Activated CD8-positive, alpha-beta T cell treated with anti-CD3 and anti-CD28 coated beads for 36 hours (primary cell): ENCODE results near the gene CHAC1. TPM values are rescaled to one million over a fixed set of nuclear protein-coding genes. Genes with fewer than 3 reads are reported as not detected.

Experiments
- ATAC-seq: fragments of 200-7000 bp; cut with Tn5 transposase; one replicate; pipeline ENCODE4 v1.10.0; 2021; ENCODE audit warnings: mild to moderate bottlenecking, moderate library complexity
- CTCF ChIA-PET: fragments of 350-600 bp; sonication (Branson Sonifier 250); formaldehyde crosslinking; loops from one replicate; lab custom pipeline; 2021; ENCODE audit warnings: antibody characterized with exemption; lab: Charles Lee
- POLR2A ChIA-PET: fragments of 350-600 bp; sonication (Branson Sonifier 250); formaldehyde crosslinking; loops from one replicate; lab custom pipeline; 2021; ENCODE audit warnings: antibody characterized with exemption; lab: Charles Lee
- DNase-seq: peaks from one replicate; pipeline ENCODE4 v3.0.0-alpha.2; 2020
- H3K27ac Mint-ChIP-seq: one replicate; pipeline ENCODE4 v1.8.0; 2021; ENCODE audit warnings: mild to moderate bottlenecking, mixed read lengths
- H3K27me3 Mint-ChIP-seq: one replicate; pipeline ENCODE4 v1.8.0; 2021; ENCODE audit warnings: mixed read lengths
- H3K36me3 Mint-ChIP-seq: one replicate; pipeline ENCODE4 v1.8.0; 2021; ENCODE audit warnings: low read depth, mixed read lengths
- H3K4me1 Mint-ChIP-seq: one replicate; pipeline ENCODE4 v1.8.0; 2021; ENCODE audit warnings: low read depth, mixed read lengths
- H3K4me3 Mint-ChIP-seq: one replicate; pipeline ENCODE4 v1.8.0; 2021; ENCODE audit warnings: mild to moderate bottlenecking, moderate library complexity, mixed read lengths
- H3K9me3 Mint-ChIP-seq: one replicate; pipeline ENCODE4 v1.8.0; 2021; ENCODE audit warnings: mixed read lengths
- intact Hi-C: fragments of 100-400 bp; cut with micrococcal nuclease; formaldehyde crosslinking; loops from one replicate; pipeline ENCODE4 v1.10.0; 2022
- total RNA-seq, 2 experiments: library from RNA; stranded (reverse); gene quantifications; one replicate each; pipeline ENCODE4 v1.2.3, GENCODE V29; 2021
- TF ChIP-seq, protein P1 (sequence below): fragments of 200-600 bp; IDR thresholded peaks from one replicate; pipeline ENCODE4 v1.8.0; 2022; ENCODE audit warnings: antibody characterized with exemption, mild to moderate bottlenecking

Gene CHAC1
- total RNA-seq, 2 experiments from 2014 or later = 21.9 to 22.6 TPM

DNA sequence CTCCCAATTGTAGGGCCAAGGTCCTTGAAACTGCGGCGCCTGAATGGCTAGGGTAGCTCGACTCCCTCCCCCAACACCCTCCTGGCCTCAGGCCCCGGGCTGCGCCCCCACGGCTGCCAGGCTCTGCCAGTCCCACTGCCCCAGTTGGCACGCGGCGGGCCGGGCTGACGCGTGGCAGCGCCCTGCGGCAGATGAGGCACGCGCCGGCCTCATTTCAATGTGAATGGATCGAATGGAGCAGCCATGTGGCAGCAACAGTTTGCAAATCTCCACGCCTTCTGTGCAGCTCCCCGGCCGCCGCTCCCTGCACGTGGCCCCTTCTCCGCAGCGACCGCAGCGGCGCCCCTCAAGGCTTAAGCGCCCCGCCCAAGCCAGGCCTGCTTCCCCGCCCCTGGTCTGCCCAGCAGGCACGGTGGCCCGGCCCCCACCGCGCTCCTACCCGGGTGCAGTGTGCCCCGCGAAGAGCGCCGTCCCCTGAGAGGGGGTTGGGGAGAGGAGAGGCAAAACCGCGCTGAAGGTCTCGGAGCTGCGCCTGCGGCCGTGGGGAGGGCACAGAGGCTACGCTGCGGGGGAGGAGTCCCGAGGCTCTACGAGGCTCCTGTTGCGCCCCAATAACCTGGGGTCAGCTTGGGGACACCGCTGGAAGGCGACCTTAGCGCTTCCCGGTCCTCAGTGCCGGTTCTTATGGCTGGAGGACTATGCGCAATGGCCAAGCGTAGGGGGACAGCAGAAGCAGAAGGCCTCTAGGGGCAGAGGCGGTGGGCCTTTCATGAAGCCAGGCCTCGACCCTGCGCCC lies 27.2 kb upstream of the CHAC1 start:
- TF ChIP-seq, protein P1, sequence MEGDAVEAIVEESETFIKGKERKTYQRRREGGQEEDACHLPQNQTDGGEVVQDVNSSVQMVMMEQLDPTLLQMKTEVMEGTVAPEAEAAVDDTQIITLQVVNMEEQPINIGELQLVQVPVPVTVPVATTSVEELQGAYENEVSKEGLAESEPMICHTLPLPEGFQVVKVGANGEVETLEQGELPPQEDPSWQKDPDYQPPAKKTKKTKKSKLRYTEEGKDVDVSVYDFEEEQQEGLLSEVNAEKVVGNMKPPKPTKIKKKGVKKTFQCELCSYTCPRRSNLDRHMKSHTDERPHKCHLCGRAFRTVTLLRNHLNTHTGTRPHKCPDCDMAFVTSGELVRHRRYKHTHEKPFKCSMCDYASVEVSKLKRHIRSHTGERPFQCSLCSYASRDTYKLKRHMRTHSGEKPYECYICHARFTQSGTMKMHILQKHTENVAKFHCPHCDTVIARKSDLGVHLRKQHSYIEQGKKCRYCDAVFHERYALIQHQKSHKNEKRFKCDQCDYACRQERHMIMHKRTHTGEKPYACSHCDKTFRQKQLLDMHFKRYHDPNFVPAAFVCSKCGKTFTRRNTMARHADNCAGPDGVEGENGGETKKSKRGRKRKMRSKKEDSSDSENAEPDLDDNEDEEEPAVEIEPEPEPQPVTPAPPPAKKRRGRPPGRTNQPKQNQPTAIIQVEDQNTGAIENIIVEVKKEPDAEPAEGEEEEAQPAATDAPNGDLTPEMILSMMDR = no peak
- CTCF ChIA-PET = interaction anchor here (1.3 to 10.1 kb wide), 4 partner anchors 15 to 27 kb away, joined by 3 to 133 read pairs (median 56); partner anchors contain the start of gene CHAC1
- no peaks in the 10 kb centered on the region for H3K9me3 Mint-ChIP-seq
- peaks cover 42% of the 10 kb centered on the region for H3K4me1 Mint-ChIP-seq
- H3K4me3 Mint-ChIP-seq = peak overlapping the region; percentile 24
- peak; percentile 14 for ATAC-seq
- intact Hi-C loops = no loop called here
- peak; percentile 29 for DNase-seq
- H3K36me3 Mint-ChIP-seq = no peaks in the 10 kb centered on the region
- H3K27ac Mint-ChIP-seq = no peak overlapping the region
- peaks cover 52% of the 10 kb centered on the region for H3K27me3 Mint-ChIP-seq
- POLR2A ChIA-PET = interaction anchor here (0.7 to 6.6 kb wide), 5 partner anchors 15 to 67 kb away, joined by 3 to 43 read pairs (median 4); no protein-coding TSS in a partner anchor

DNA sequence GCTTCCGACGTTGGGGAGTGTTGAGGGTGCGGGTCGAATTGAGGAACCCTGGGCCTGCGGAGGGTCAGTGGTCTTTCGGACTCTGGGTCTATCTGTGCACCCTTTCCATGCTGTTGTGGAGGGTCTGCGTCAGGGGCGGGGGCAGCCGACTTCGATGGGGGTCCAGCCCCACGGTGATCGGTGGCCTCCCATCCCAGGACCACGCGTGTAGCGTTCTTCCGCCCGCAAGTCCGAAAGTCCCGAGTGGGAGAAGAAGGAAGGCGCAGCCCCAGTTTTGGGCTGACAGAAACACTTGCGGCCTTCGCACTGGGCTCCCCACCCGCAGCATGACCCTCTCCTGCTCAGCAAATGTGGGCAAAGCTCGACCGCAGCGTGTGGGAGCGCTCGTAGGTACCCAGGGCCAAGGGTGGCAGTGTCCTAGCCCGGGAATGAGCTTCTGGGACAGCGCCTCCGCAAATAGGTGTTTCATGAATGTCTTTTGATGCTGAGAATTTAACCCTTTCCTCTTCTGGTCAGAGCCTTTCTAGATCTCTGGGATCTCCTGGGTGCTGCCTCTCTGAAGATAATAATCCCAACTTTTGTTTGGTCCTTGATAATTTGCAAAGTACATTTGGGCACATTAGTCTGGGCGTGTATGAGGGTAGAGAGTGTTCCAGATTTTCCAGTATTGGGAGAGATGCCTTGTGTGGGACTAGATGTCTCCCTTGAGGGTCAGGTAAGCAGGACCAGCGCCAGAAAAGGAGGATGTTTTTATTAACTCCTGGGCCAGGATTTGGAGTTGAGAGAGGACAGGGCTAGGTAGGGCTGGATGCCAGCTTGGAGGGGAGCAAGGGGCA lies 26.4 kb upstream of the CHAC1 start:
- ATAC-seq = no peak
- CTCF ChIA-PET = interaction anchor here (0.8 to 10.1 kb wide), 4 partner anchors 14 to 38 kb away, joined by 3 to 133 read pairs (median 56); partner anchors contain the start of gene CHAC1
- H3K4me1 Mint-ChIP-seq = peaks cover 46% of the 10 kb centered on the region
- H3K27ac Mint-ChIP-seq = no peak overlapping the region
- peaks cover 60% of the 10 kb centered on the region for H3K27me3 Mint-ChIP-seq
- no peaks in the 10 kb centered on the region for H3K36me3 Mint-ChIP-seq
- POLR2A ChIA-PET = interaction anchor here (1.1 to 6.6 kb wide), 2 partner anchors 15 to 26 kb away, joined by 4 to 43 read pairs; no protein-coding TSS in a partner anchor
- peak overlapping the region; percentile 42 for H3K4me3 Mint-ChIP-seq
- no peaks in the 10 kb centered on the region for H3K9me3 Mint-ChIP-seq
- TF ChIP-seq, protein P1 = no peak
- DNase-seq = no peak
- intact Hi-C loops = no loop called here

DNA sequence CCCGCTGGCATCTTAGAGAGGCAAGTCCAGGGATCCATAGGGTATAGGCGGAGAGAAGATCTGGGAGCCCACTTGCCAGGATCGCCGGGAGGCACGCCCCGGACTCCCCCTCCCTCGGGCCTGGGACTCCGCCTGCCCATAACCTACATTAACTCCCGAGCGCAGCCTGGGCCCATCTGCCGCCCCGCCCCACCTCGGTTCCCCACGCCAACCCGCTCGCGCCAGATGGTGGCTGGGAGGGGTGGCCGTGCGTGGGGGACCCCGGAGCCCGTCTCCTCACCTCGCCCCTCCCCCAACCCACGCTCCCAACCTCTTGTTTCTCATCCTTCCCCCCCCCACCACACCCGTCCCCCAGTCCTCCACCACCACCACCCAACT lies 25.8 kb upstream of the CHAC1 start:
- Mint-ChIP-seq H3K4me1 (peaks cover 50% of the 10 kb centered on the region), H3K27me3 (peaks cover 65% of the 10 kb centered on the region), H3K4me3 (peak overlapping the region; percentile 42), H3K9me3 (no peaks in the 10 kb centered on the region), H3K27ac (no peak overlapping the region), H3K36me3 (no peaks in the 10 kb centered on the region)
- ATAC-seq (no peak), DNase-seq (no peak)
- intact Hi-C loops = no loop called here
- TF ChIP-seq, protein P1 = no peak
- POLR2A ChIA-PET = interaction anchor here (1.0 to 6.6 kb wide), 5 partner anchors 9 to 30 kb away, joined by 3 to 43 read pairs (median 5); no protein-coding TSS in a partner anchor
- CTCF ChIA-PET = interaction anchor here (0.8 to 10.1 kb wide), 6 partner anchors 13 to 94 kb away, joined by 3 to 133 read pairs (median 8); partner anchors contain the start of genes CHAC1 and VPS18

DNA sequence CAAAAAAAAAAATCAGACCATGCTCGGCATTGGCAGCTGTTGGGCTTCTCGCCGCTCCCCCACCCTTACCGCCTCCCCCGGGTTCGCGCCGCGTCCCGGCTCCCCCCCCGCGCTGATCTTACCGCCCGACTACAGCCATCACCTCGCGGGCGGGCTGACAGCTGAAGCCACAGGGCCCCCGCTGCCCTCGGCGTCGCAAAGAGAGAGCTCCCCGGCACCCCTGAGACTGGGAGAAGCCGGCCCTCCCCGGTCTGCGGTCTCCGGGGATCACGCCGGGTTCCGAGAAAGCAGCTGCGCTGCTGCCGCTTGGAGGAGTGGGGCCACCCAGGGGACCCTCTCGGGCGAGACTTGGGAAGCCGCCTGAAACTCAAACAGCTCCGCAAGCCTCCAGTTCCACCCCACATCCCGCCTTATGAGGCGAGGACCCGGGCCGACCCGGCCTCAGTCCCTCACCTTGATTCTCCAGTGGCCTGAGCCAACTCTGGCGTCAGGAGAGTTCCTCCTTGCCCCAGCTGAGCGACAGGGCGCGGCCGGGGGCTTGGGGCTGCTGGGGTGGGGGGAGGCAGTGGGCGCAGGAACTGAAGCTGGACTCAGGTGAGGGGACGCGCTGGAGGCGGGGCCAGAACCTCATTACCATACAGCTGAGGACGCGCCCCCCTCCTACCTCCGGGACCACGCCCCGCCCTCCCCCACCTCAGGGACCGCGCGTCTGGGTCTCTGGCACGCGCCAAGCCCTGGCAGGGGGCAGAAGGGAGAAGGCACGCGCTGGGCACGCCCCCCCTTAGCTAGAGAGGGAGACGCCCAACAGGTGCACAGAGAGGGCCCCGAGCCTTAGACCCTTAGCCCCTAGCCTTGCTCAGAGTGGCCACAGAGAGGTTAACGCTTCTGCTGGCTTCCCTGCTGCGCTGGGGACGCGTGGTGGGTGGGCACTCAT lies 25.1 kb upstream of the CHAC1 start:
- no peaks in the 10 kb centered on the region for H3K9me3 Mint-ChIP-seq
- DNase-seq = peak; percentile 24
- POLR2A ChIA-PET = interaction anchor here (1.0 to 6.6 kb wide), 5 partner anchors 10 to 29 kb away, joined by 3 to 43 read pairs (median 7); partner anchors contain the start of gene CHAC1
- TF ChIP-seq, protein P1 = no peak
- peaks cover 50% of the 10 kb centered on the region for H3K4me1 Mint-ChIP-seq
- no peaks in the 10 kb centered on the region for H3K36me3 Mint-ChIP-seq
- peak; percentile 5 for ATAC-seq
- CTCF ChIA-PET = interaction anchor here (1.0 to 10.1 kb wide), 7 partner anchors 13 to 94 kb away, joined by 3 to 133 read pairs (median 7); partner anchors contain the start of genes CHAC1 and VPS18
- peaks cover 65% of the 10 kb centered on the region for H3K27me3 Mint-ChIP-seq
- peak overlapping the region; percentile 58 for H3K4me3 Mint-ChIP-seq
- intact Hi-C loops = no loop called here
- H3K27ac Mint-ChIP-seq = no peak overlapping the region
